ENCODE data around the gene BTBD1.

Gene BTBD1

GRCh38 chr15:83102346-83102745, 35.3 kb upstream of the BTBD1 start:
- TF ChIP-seq CTCF (IDR thresholded peaks at IDR 0.05; ENCODE audit: borderline replicate concordance, extremely low read depth, low read length, poor library complexity, severe bottlenecking) (no peak), EZH2 (IDR thresholded peaks at IDR 0.05; ENCODE audit: borderline replicate concordance, low read depth, low read length, severe bottlenecking) (no peak)

GRCh38 chr15:83100097-83100646, 33.1 kb upstream of the BTBD1 start:
- Histone ChIP-seq H4K20me1 (ENCODE audit: insufficient read depth, low read length) (no peaks in the 10 kb centered on the region), H3K4me1 (ENCODE audit: insufficient read depth, low read length) (no peaks in the 10 kb centered on the region), H3K27me3 (ENCODE audit: insufficient read depth, low read length, poor library complexity) (peaks cover 3% of the 10 kb centered on the region), H3K36me3 (ENCODE audit: insufficient read depth, low read length) (no peaks in the 10 kb centered on the region), H3K79me2 (ENCODE audit: insufficient read depth, low read length) (no peaks in the 10 kb centered on the region), H3K4me3 (ENCODE audit: low read depth in 1 of 2, low read length in 2 of 2) (no peak overlapping the region), H3K9me3 (ENCODE audit: insufficient read depth, low read length, severe bottlenecking) (no peaks in the 10 kb centered on the region), H3K4me2 (ENCODE audit: insufficient read depth, low read length) (no peak overlapping the region), H2AFZ (ENCODE audit: low read depth, low read length) (no peak overlapping the region), H3K9ac (ENCODE audit: low read depth, low read length) (no peak overlapping the region), H3K27ac (ENCODE audit: low read length) (no peak overlapping the region)
- no peak for ATAC-seq (ENCODE audit: insufficient read depth, low read depth)
- TF ChIP-seq CTCF (IDR thresholded peaks at IDR 0.05; ENCODE audit: borderline replicate concordance, extremely low read depth, low read length, poor library complexity, severe bottlenecking) (no peak), EZH2 (IDR thresholded peaks at IDR 0.05; ENCODE audit: borderline replicate concordance, low read depth, low read length, severe bottlenecking) (no peak)
- DNase-seq, result no peak

More at GRCh38 chr15:83102346-83102745, 35.3 kb upstream of the BTBD1 start:
- peaks cover 3% of the 10 kb centered on the region for H3K27me3 ChIP-seq (ENCODE audit: insufficient read depth, low read length, poor library complexity)
- H3K4me2 ChIP-seq (ENCODE audit: insufficient read depth, low read length), result no peak overlapping the region
- H3K4me3 ChIP-seq (ENCODE audit: low read depth in 1 of 2, low read length in 2 of 2), result no peak overlapping the region
- no peaks in the 10 kb centered on the region for H3K79me2 ChIP-seq (ENCODE audit: insufficient read depth, low read length)
- no peak overlapping the region for H3K27ac ChIP-seq (ENCODE audit: low read length)
- H3K9ac ChIP-seq (ENCODE audit: low read depth, low read length), result no peak overlapping the region
- H4K20me1 ChIP-seq (ENCODE audit: insufficient read depth, low read length), result no peaks in the 10 kb centered on the region
- no peaks in the 10 kb centered on the region for H3K9me3 ChIP-seq (ENCODE audit: insufficient read depth, low read length, severe bottlenecking)
- ATAC-seq (ENCODE audit: insufficient read depth, low read depth) (no peak), DNase-seq (no peak)
- no peaks in the 10 kb centered on the region for H3K36me3 ChIP-seq (ENCODE audit: insufficient read depth, low read length)
- H3K4me1 ChIP-seq (ENCODE audit: insufficient read depth, low read length), result peaks cover 7% of the 10 kb centered on the region
- no peak overlapping the region for H2AFZ ChIP-seq (ENCODE audit: low read depth, low read length)

GRCh38 chr15:83099290-83099689, 32.2 kb upstream of the BTBD1 start:
- ATAC-seq (ENCODE audit: insufficient read depth, low read depth) (no peak), DNase-seq (no peak)
- no peaks in the 10 kb centered on the region for H4K20me1 ChIP-seq (ENCODE audit: insufficient read depth, low read length)
- H3K4me1 ChIP-seq (ENCODE audit: insufficient read depth, low read length), result no peaks in the 10 kb centered on the region
- no peaks in the 10 kb centered on the region for H3K9me3 ChIP-seq (ENCODE audit: insufficient read depth, low read length, severe bottlenecking)
- no peak overlapping the region for H3K27ac ChIP-seq (ENCODE audit: low read length)
- TF ChIP-seq CTCF (IDR thresholded peaks at IDR 0.05; ENCODE audit: borderline replicate concordance, extremely low read depth, low read length, poor library complexity, severe bottlenecking) (no peak), EZH2 (IDR thresholded peaks at IDR 0.05; ENCODE audit: borderline replicate concordance, low read depth, low read length, severe bottlenecking) (no peak)
- no peaks in the 10 kb centered on the region for H3K36me3 ChIP-seq (ENCODE audit: insufficient read depth, low read length)
- H3K79me2 ChIP-seq (ENCODE audit: insufficient read depth, low read length), result no peaks in the 10 kb centered on the region
- no peak overlapping the region for H3K9ac ChIP-seq (ENCODE audit: low read depth, low read length)
- no peak overlapping the region for H3K4me3 ChIP-seq (ENCODE audit: low read depth in 1 of 2, low read length in 2 of 2)
- no peak overlapping the region for H3K4me2 ChIP-seq (ENCODE audit: insufficient read depth, low read length)
- H2AFZ ChIP-seq (ENCODE audit: low read depth, low read length), result no peak overlapping the region
- peaks cover 7% of the 10 kb centered on the region for H3K27me3 ChIP-seq (ENCODE audit: insufficient read depth, low read length, poor library complexity)
